Heart left ventricle (tissue), 13 donors: ENCODE data around the gene PPP1R1A.

Experiments used
- CTCF ChIP-seq, 12 donors: fragments of 200-600 bp; sonication (generic) in 4 of 12; IDR thresholded peaks; one replicate each; pipeline versions ENCODE4 v1.5.0 to v1.8.0; 2018 to 2022; ENCODE audit warnings: antibody characterized with exemption in 12 of 12, mild to moderate bottlenecking in 5 of 12
- POLR2A ChIP-seq, 2 donors: fragments of 450-650 bp; IDR thresholded peaks; one replicate each; pipeline ENCODE4 v1.6.1; 2017; ENCODE audit warnings: antibody characterized with exemption in 2 of 2, mild to moderate bottlenecking in 2 of 2, moderate library complexity in 2 of 2
- donor health status: ischemic (EF 13 %, LVEDD 7.1; RV severe dilation, severe dysfunction).
- donor health status: DM: no; HTN: yes; CAD: no.
- donor health status: DM: no; HTN: no; CAD: no.
- donor health status: ischemic (EF 25% LVEDD 6.9; RV normal size, moderate dysfunction).
- donor health status: ischemic (EF 25% LVEDD 5.7; RV mildly dilated, moderate dysfunction).
- donor health status: ischemic (EF 35%, LVEDD 5.7; RV mildly dilated, moderate dysfunction).
- donor health status: nonischemic (EF 11% LVEDD 7.7; RV severe dilation, severe dysfunction).
- donor health status: DM: yes; HTN: yes; CAD: no.
- donor health status: PGD.
- donor health status: ischemic (EF 29% LVEDD 5.4; RV normal size, mild dysfunction).
- donor health status: nonischemic (EF 23%, LVEDD 6.1; RV moderate dilation, normal function).

GRCh38 chr12:54581412-54581811, 7.0 kb downstream of the PPP1R1A start:
- no peak for TF ChIP-seq CTCF (IDR thresholded peaks at IDR 0.05)
- TF ChIP-seq POLR2A (IDR thresholded peaks at IDR 0.05), result no peak
